NB4 (cell line): Measurements from ENCODE around the gene SETD5.

ENCODE experiments used
- DNase-seq: peaks from one replicate; pipeline ENCODE4 v3.0.0; 2010; ENCODE audit warnings: low read depth
- H3K4me3 ChIP-seq: one replicate; pipeline ENCODE4 v1.5.1; 2011; ENCODE audit warnings: mild to moderate bottlenecking, low read depth, low read length, moderate library complexity
- MYC ChIP-seq: IDR thresholded peaks from 2 replicates; pipeline ENCODE4 v1.6.1; 2011; ENCODE audit warnings: low read depth, low read length
- POLR2A ChIP-seq: IDR thresholded peaks from 2 replicates; pipeline ENCODE4 v1.6.1; 2011; ENCODE audit warnings: mild to moderate bottlenecking; ENCODE audit not compliant: insufficient read length; ENCODE audit errors: extremely low read depth
- TF ChIP-seq, protein P1 (sequence below): IDR thresholded peaks from 2 replicates; pipeline ENCODE4 v1.6.1; 2011; ENCODE audit warnings: low read depth, low read length
- TF ChIP-seq, protein P2 (sequence below): IDR thresholded peaks from one replicate; pipeline ENCODE4 v1.5.1; 2012; ENCODE audit warnings: low read depth, low read length

The SETD5 gene

DNA sequence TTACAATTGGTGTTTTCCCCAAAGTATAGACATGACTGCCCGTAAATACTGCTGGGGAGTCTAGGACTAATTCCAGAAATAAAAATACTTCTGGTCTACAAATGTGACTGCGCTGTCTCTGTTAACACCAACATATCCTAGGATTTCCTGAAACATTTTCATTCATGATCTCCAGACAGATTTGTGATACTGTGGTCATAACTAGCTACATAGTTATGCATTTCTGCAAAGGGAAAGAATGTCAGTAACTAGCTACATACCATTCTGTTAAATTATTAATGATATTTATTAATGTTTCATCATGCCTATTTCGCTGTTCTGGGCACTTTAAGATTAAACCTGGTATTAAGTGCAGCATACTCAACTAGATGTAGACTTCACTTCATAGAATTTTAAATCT lies 33.3 kb downstream of the SETD5 start:
- TF ChIP-seq MYC = no peak
- TF ChIP-seq, protein P1, sequence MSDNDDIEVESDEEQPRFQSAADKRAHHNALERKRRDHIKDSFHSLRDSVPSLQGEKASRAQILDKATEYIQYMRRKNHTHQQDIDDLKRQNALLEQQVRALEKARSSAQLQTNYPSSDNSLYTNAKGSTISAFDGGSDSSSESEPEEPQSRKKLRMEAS = no peak
- no peak for TF ChIP-seq POLR2A
- TF ChIP-seq, protein P2, sequence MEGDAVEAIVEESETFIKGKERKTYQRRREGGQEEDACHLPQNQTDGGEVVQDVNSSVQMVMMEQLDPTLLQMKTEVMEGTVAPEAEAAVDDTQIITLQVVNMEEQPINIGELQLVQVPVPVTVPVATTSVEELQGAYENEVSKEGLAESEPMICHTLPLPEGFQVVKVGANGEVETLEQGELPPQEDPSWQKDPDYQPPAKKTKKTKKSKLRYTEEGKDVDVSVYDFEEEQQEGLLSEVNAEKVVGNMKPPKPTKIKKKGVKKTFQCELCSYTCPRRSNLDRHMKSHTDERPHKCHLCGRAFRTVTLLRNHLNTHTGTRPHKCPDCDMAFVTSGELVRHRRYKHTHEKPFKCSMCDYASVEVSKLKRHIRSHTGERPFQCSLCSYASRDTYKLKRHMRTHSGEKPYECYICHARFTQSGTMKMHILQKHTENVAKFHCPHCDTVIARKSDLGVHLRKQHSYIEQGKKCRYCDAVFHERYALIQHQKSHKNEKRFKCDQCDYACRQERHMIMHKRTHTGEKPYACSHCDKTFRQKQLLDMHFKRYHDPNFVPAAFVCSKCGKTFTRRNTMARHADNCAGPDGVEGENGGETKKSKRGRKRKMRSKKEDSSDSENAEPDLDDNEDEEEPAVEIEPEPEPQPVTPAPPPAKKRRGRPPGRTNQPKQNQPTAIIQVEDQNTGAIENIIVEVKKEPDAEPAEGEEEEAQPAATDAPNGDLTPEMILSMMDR = no peak
- no peak overlapping the region for H3K4me3 ChIP-seq
- no peak for DNase-seq

DNA sequence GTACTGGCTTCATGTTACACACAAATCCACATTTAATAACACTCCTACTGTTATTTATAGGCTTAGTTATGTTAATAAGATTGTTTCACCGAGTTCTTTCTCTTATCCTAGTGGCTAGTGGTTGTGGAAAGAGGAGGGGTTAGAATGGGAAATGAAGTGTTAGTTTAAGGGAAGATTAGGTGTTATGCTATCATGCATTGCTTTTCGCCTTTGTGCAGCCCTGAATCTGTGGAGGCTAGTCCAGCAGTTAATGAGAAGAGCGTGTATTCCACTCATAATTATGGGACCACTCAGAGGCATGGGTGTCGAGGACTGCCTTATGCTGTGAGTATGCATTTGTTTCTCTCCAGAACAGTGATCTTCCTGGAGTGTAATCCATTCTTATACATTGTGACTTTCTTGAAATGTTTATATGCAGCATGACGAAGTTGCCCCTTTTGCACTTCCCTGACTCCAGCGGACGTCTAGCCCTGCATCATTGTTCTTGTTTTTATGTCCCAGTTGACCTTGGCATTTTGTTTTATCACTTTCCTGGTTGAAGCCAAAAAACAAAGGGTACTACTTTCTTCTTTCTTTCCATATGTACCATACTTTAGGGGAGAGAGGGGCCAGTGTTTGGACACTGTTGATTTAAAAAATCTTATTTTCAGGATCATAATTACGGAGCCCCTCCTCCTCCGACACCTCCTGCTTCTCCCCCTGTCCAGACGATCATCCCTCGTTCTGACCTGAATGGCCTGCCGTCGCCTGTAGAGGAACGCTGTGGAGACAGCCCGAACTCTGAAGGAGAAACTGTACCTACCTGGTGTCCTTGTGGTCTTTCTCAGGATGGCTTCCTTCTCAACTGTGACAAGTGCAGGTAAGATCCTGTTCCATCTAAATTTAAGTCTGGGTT lies 36.5 kb downstream of the SETD5 start:
- no peak overlapping the region for H3K4me3 ChIP-seq
- TF ChIP-seq POLR2A = no peak
- TF ChIP-seq, protein P2 = no peak
- TF ChIP-seq, protein P1 = no peak
- TF ChIP-seq MYC = no peak
- DNase-seq = no peak

DNA sequence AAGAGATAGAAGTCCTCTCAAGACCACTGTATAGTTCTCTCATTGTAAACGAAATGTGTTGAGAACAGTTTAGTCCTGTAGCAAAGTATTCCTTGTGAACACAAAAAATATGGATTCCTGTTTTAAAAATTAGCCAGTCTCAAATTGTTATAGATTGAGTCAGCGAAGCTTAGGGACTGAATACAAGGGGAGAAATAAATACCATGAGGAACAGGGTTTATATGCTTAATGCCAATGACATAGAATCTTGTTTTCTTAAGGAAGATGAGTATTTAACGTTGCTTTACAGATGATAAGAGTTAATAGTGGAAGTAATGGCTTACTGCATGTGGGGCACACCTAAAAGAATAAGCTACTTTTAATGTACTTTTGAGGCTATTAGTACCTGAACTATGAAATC lies 37.9 kb downstream of the SETD5 start:
- H3K4me3 ChIP-seq = no peak overlapping the region
- DNase-seq = no peak
- no peak for TF ChIP-seq POLR2A
- no peak for TF ChIP-seq MYC
- TF ChIP-seq, protein P1 = no peak
- TF ChIP-seq, protein P2 = no peak

DNA sequence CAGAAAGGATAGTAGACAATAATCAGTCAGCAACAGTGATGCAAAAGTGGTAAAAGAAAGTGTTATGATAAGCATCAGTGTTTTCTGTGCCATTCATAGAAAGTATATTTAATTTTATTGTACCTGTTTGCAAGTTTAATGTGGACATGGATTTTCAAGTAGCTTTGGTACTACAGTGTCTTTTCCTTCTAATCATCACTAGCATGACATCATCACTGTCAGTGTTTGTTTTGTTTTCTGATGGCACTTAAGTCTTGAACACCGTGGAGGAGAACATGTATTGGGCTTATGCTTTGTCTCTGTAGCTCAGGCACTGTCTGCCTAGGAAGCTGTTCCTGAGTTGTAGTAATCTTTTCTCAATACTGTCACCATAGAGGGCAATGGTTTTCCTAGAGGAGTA lies 41.9 kb downstream of the SETD5 start:
- TF ChIP-seq MYC = no peak
- TF ChIP-seq, protein P1 = no peak
- TF ChIP-seq, protein P2 = no peak
- no peak for TF ChIP-seq POLR2A
- DNase-seq = no peak
- no peak overlapping the region for H3K4me3 ChIP-seq

DNA sequence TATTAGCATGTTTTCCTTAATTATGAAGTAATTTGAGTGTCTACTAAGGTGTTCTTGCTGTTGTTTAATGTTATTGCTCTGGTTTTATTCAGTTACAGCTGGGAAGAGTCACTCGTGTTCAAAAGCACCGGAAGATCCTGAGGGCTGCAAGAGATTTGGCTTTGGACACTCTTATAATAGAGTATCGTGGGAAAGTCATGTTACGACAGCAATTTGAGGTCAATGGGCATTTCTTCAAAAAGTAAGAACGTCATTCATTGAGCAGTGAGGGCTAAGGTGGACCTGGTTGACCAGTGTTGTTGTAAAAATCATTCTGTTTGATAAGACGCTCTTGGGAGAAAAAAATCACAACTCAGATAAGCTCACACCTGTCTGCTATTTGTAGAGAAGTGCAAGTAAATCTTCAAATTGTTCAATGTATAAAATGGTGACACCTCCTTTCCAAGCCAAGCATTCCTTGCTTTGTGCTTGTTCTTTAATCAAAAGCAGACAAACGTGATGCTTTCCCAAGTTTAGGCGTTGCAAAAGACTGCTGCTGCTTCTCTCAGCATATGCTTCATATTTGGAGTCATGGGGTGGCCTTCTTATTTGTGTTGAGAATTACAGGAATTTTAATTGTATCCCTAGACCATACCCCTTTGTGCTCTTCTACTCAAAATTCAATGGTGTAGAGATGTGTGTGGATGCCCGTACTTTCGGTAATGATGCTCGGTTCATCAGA lies 44.2 kb downstream of the SETD5 start:
- no peak for DNase-seq
- TF ChIP-seq, protein P2 = no peak
- no peak for TF ChIP-seq MYC
- TF ChIP-seq, protein P1 = no peak
- H3K4me3 ChIP-seq = no peak overlapping the region
